ENCODE data around the gene VPS26B.

- TF ChIP-seq TCF12 (IDR thresholded peaks at IDR 0.05; ENCODE audit: low read depth): no peak
- TF ChIP-seq EGR1 (IDR thresholded peaks at IDR 0.05): no peak
- TF ChIP-seq, protein P1, sequence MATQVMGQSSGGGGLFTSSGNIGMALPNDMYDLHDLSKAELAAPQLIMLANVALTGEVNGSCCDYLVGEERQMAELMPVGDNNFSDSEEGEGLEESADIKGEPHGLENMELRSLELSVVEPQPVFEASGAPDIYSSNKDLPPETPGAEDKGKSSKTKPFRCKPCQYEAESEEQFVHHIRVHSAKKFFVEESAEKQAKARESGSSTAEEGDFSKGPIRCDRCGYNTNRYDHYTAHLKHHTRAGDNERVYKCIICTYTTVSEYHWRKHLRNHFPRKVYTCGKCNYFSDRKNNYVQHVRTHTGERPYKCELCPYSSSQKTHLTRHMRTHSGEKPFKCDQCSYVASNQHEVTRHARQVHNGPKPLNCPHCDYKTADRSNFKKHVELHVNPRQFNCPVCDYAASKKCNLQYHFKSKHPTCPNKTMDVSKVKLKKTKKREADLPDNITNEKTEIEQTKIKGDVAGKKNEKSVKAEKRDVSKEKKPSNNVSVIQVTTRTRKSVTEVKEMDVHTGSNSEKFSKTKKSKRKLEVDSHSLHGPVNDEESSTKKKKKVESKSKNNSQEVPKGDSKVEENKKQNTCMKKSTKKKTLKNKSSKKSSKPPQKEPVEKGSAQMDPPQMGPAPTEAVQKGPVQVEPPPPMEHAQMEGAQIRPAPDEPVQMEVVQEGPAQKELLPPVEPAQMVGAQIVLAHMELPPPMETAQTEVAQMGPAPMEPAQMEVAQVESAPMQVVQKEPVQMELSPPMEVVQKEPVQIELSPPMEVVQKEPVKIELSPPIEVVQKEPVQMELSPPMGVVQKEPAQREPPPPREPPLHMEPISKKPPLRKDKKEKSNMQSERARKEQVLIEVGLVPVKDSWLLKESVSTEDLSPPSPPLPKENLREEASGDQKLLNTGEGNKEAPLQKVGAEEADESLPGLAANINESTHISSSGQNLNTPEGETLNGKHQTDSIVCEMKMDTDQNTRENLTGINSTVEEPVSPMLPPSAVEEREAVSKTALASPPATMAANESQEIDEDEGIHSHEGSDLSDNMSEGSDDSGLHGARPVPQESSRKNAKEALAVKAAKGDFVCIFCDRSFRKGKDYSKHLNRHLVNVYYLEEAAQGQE (IDR thresholded peaks at IDR 0.05; ENCODE audit: low read depth): no peak
- TF ChIP-seq, protein P2, sequence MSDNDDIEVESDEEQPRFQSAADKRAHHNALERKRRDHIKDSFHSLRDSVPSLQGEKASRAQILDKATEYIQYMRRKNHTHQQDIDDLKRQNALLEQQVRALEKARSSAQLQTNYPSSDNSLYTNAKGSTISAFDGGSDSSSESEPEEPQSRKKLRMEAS (IDR thresholded peaks at IDR 0.05): no peak
- no peak for TF ChIP-seq TAF1 (IDR thresholded peaks at IDR 0.05; ENCODE audit: low read depth)
- no peak for TF ChIP-seq TEAD4 (IDR thresholded peaks at IDR 0.05)
These were observed 42.0 kb downstream of the VPS26B start for GRCh38 chr11:134266440-134266839.

Data from Ishikawa (cell line).